WTC11 (cell line): ENCODE data around the gene ANO2. TPM values are rescaled to one million over a fixed set of nuclear protein-coding genes. Genes with fewer than 3 reads are reported as not detected.
A peak's percentile ranks its signal among the peaks of the same experiment; 100 is the strongest.

Experiments
- ATAC-seq: fragments of 200-7000 bp; cut with Tn5 transposase; 2 replicates; pipeline ENCODE4 v1.10.0; 2021; ENCODE audit warnings: mild to moderate bottlenecking, moderate library complexity
- CTCF ChIA-PET: fragments of 300-600 bp; sonication (Branson Sonifier 250); formaldehyde crosslinking; loops from one replicate; lab custom pipeline; 2021; ENCODE audit warnings: antibody characterized with exemption; lab: Charles Lee
- POLR2A ChIA-PET: fragments of 350-600 bp; sonication (Branson Sonifier 250); formaldehyde crosslinking; loops from one replicate; lab custom pipeline; 2021; ENCODE audit warnings: antibody characterized with exemption; lab: Charles Lee
- DNase-seq: peaks from one replicate; pipeline ENCODE4 v3.0.0; 2021; ENCODE audit warnings: low spot score
- H3K27ac Mint-ChIP-seq: 2 replicates; pipeline ENCODE4 v1.8.0; 2021; ENCODE audit warnings: mixed read lengths
- H3K27me3 Mint-ChIP-seq: 2 replicates; pipeline ENCODE4 v1.8.0; 2021; ENCODE audit warnings: low read depth, mild to moderate bottlenecking, moderate library complexity, mixed read lengths
- H3K36me3 Mint-ChIP-seq: 2 replicates; pipeline ENCODE4 v1.8.0; 2021; ENCODE audit warnings: mixed read lengths
- H3K4me1 Mint-ChIP-seq: 2 replicates; pipeline ENCODE4 v1.8.0; 2022; ENCODE audit warnings: mixed read lengths
- H3K4me3 Mint-ChIP-seq: 2 replicates; pipeline ENCODE4 v1.8.0; 2021; ENCODE audit warnings: mild to moderate bottlenecking, moderate library complexity, mixed read lengths
- H3K9me3 Mint-ChIP-seq: 2 replicates; pipeline ENCODE4 v1.8.0; 2021; ENCODE audit warnings: mixed read lengths
- AR ChIP-seq: fragments of 250-450 bp; sonication (Bioruptor Pico); IDR thresholded peaks from 2 replicates; pipeline ENCODE4 v1.9.0; 2021; ENCODE audit warnings: mild to moderate bottlenecking
- CTCF ChIP-seq: fragments of 200-600 bp; IDR thresholded peaks from 2 replicates; pipeline ENCODE4 v1.8.0; 2022; ENCODE audit warnings: antibody characterized with exemption
- FOXP4 ChIP-seq: sonication (generic); formaldehyde crosslinking; IDR thresholded peaks from 2 replicates; pipeline ENCODE4 v1.8.0; 2022; ENCODE audit warnings: mild to moderate bottlenecking, missing genetic modification reagents
- GRHL2 ChIP-seq: fragments of 250-450 bp; sonication (Bioruptor Pico); IDR thresholded peaks from 2 replicates; pipeline ENCODE4 v1.8.0; 2022; ENCODE audit warnings: mild to moderate bottlenecking, moderate library complexity; ENCODE audit not compliant: insufficient replicate concordance, severe bottlenecking
- IRF2 ChIP-seq: sonication (generic); formaldehyde crosslinking; IDR thresholded peaks from 2 replicates; pipeline ENCODE4 v1.8.0; 2022; ENCODE audit warnings: low read depth, missing genetic modification reagents, borderline replicate concordance
- JUN ChIP-seq: sonication (generic); formaldehyde crosslinking; IDR thresholded peaks from 2 replicates; pipeline ENCODE4 v1.8.0; 2023; ENCODE audit warnings: mild to moderate bottlenecking, missing genetic modification reagents
- KAT7 ChIP-seq: sonication (generic); formaldehyde crosslinking; IDR thresholded peaks from 2 replicates; pipeline ENCODE4 v1.8.1; 2023; ENCODE audit warnings: missing genetic modification reagents, mild to moderate bottlenecking, borderline replicate concordance
- MXD4 ChIP-seq: fragments of 250-450 bp; sonication (Bioruptor Pico); IDR thresholded peaks from 2 replicates; pipeline ENCODE4 v1.8.0; 2021; ENCODE audit warnings: mild to moderate bottlenecking, moderate library complexity, borderline replicate concordance
- NR2C2 ChIP-seq: sonication (generic); formaldehyde crosslinking; IDR thresholded peaks from 2 replicates; pipeline ENCODE4 v1.8.0; 2022; ENCODE audit warnings: mild to moderate bottlenecking, missing genetic modification reagents
- PRDM15 ChIP-seq: sonication (generic); formaldehyde crosslinking; IDR thresholded peaks from 2 replicates; pipeline ENCODE4 v1.8.0; 2022; ENCODE audit warnings: missing genetic modification reagents
- PREB ChIP-seq: sonication (generic); formaldehyde crosslinking; IDR thresholded peaks from 2 replicates; pipeline ENCODE4 v1.8.1; 2022; ENCODE audit warnings: mild to moderate bottlenecking, missing genetic modification reagents, moderate library complexity, borderline replicate concordance
- SP1 ChIP-seq: sonication (generic); formaldehyde crosslinking; conservative IDR thresholded peaks from 2 replicates; pipeline ENCODE4 v1.8.1; 2022; ENCODE audit warnings: missing genetic modification reagents
- USF2 ChIP-seq: sonication (generic); formaldehyde crosslinking; IDR thresholded peaks from 2 replicates; pipeline ENCODE4 v1.8.1; 2023; ENCODE audit warnings: mild to moderate bottlenecking, missing genetic modification reagents, moderate library complexity
- ZNF138 ChIP-seq: sonication (generic); formaldehyde crosslinking; conservative IDR thresholded peaks from 2 replicates; pipeline ENCODE4 v1.8.1; 2022; ENCODE audit warnings: mild to moderate bottlenecking, moderate library complexity, missing genetic modification reagents
- ZNF219 ChIP-seq: sonication (generic); formaldehyde crosslinking; IDR thresholded peaks from 2 replicates; pipeline ENCODE4 v1.8.0; 2023; ENCODE audit warnings: missing genetic modification reagents, mild to moderate bottlenecking, borderline replicate concordance
- ZNF281 ChIP-seq: sonication (generic); formaldehyde crosslinking; IDR thresholded peaks from 2 replicates; pipeline ENCODE4 v1.8.0; 2023; ENCODE audit warnings: mild to moderate bottlenecking, missing genetic modification reagents
- ZNF512 ChIP-seq: sonication (generic); formaldehyde crosslinking; IDR thresholded peaks from 2 replicates; pipeline ENCODE4 v1.8.1; 2022; ENCODE audit warnings: missing genetic modification reagents, borderline replicate concordance
- total RNA-seq: library from RNA; stranded (reverse); gene quantifications from 3 replicates; pipeline ENCODE4 v1.2.3, GENCODE V29; 2021

Gene ANO2
- total RNA-seq, 1 experiment from 2014 or later = 2.8 TPM

GRCh38 chr12:5689773-5690172 is 255.3 kb downstream of the ANO2 start:
- ATAC-seq (peak; percentile 56; the same call in 1 of the 2 replicates), DNase-seq (no peak)
- H3K4me1 Mint-ChIP-seq = no peaks in the 10 kb centered on the region
- ChIA-PET CTCF (interaction anchor here (0.6 to 1.4 kb wide), 2 partner anchors 13 to 262 kb away, joined by 4 to 8 read pairs; no protein-coding TSS in a partner anchor), POLR2A (no interaction called here)
- no peak overlapping the region for H3K4me3 Mint-ChIP-seq
- no peak overlapping the region for H3K27ac Mint-ChIP-seq
- H3K9me3 Mint-ChIP-seq = peaks cover 19% of the 10 kb centered on the region
- TF ChIP-seq NR2C2 (CRISPR knock-in tag) (no peak), USF2 (CRISPR knock-in tag) (no peak), GRHL2 (CRISPR knock-in tag) (no peak), FOXP4 (CRISPR knock-in tag) (no peak), SP1 (CRISPR knock-in tag) (no peak), ZNF512 (no peak), ZNF281 (CRISPR knock-in tag) (no peak), ZNF219 (CRISPR knock-in tag) (no peak), PREB (CRISPR knock-in tag) (no peak), JUN (CRISPR knock-in tag) (no peak), MXD4 (no peak), ZNF138 (CRISPR knock-in tag) (no peak), CTCF (no peak), IRF2 (no peak), KAT7 (no peak), AR (CRISPR knock-in tag) (no peak), PRDM15 (CRISPR knock-in tag) (no peak)
- H3K36me3 Mint-ChIP-seq = no peaks in the 10 kb centered on the region
- H3K27me3 Mint-ChIP-seq = peaks cover 3% of the 10 kb centered on the region
